Activated CD8-positive, alpha-beta T cell treated with anti-CD3 and anti-CD28 coated beads for 36 hours (primary cell): ENCODE measurements around the gene ZNF644. TPM values are rescaled to one million over a fixed set of nuclear protein-coding genes. Genes with fewer than 3 reads are reported as not detected.
A peak's percentile ranks its signal among the peaks of the same experiment; 100 is the strongest.

Experiments used
- ATAC-seq: fragments of 200-7000 bp; cut with Tn5 transposase; one replicate; pipeline ENCODE4 v1.10.0; 2021; ENCODE audit warnings: mild to moderate bottlenecking, moderate library complexity
- CTCF ChIA-PET: fragments of 350-600 bp; sonication (Branson Sonifier 250); formaldehyde crosslinking; loops from one replicate; lab custom pipeline; 2021; ENCODE audit warnings: antibody characterized with exemption; lab: Charles Lee
- POLR2A ChIA-PET: fragments of 350-600 bp; sonication (Branson Sonifier 250); formaldehyde crosslinking; loops from one replicate; lab custom pipeline; 2021; ENCODE audit warnings: antibody characterized with exemption; lab: Charles Lee
- DNase-seq: peaks from one replicate; pipeline ENCODE4 v3.0.0-alpha.2; 2020
- H3K27ac Mint-ChIP-seq: one replicate; pipeline ENCODE4 v1.8.0; 2021; ENCODE audit warnings: mild to moderate bottlenecking, mixed read lengths
- H3K27me3 Mint-ChIP-seq: one replicate; pipeline ENCODE4 v1.8.0; 2021; ENCODE audit warnings: mixed read lengths
- H3K36me3 Mint-ChIP-seq: one replicate; pipeline ENCODE4 v1.8.0; 2021; ENCODE audit warnings: low read depth, mixed read lengths
- H3K4me1 Mint-ChIP-seq: one replicate; pipeline ENCODE4 v1.8.0; 2021; ENCODE audit warnings: low read depth, mixed read lengths
- H3K4me3 Mint-ChIP-seq: one replicate; pipeline ENCODE4 v1.8.0; 2021; ENCODE audit warnings: mild to moderate bottlenecking, moderate library complexity, mixed read lengths
- H3K9me3 Mint-ChIP-seq: one replicate; pipeline ENCODE4 v1.8.0; 2021; ENCODE audit warnings: mixed read lengths
- CTCF ChIP-seq: fragments of 200-600 bp; IDR thresholded peaks from one replicate; pipeline ENCODE4 v1.8.0; 2022; ENCODE audit warnings: antibody characterized with exemption, mild to moderate bottlenecking
- intact Hi-C: fragments of 100-400 bp; cut with micrococcal nuclease; formaldehyde crosslinking; loops from one replicate; pipeline ENCODE4 v1.10.0; 2022
- total RNA-seq, 2 experiments: library from RNA; stranded (reverse); gene quantifications; one replicate each; pipeline ENCODE4 v1.2.3, GENCODE V29; 2021

The ZNF644 gene
- total RNA-seq, 2 experiments from 2014 or later: 43.4 to 44.9 TPM

DNA sequence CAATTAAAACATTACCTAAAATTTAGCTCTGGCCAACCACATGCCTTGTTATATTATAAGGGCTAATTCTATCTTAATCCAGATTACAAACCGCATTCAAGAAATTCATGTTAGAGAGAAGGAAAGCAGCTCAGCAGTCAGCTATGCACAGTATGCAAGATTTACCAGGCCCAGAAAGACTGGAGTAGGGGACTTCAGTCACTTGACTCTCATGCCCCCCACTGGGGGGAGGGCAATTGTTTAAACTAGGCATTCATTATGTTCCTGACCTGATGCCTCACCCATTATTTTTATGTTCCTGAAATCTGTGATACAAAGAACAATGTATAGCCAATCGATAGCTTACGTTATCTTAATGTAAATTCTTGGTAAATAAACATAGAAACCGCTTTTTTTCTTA, 96.9 kb downstream of the ZNF644 start:
- intact Hi-C loops: no loop called here
- no peak overlapping the region for H3K4me3 Mint-ChIP-seq
- no peak for ATAC-seq
- no peak overlapping the region for H3K27ac Mint-ChIP-seq
- TF ChIP-seq CTCF: no peak
- H3K36me3 Mint-ChIP-seq: peaks cover 33% of the 10 kb centered on the region
- CTCF ChIA-PET: interaction anchor here (1.5 kb wide), 2 partner anchors 11 to 203 kb away, joined by 3 to 4 read pairs; no protein-coding TSS in a partner anchor
- no peaks in the 10 kb centered on the region for H3K27me3 Mint-ChIP-seq
- peaks cover 3% of the 10 kb centered on the region for H3K9me3 Mint-ChIP-seq
- no peak for DNase-seq
- POLR2A ChIA-PET: interaction anchor here (0.6 kb wide), 1 partner anchor 1762 kb away, joined by 4 read pairs; no protein-coding TSS in a partner anchor
- peaks cover 75% of the 10 kb centered on the region for H3K4me1 Mint-ChIP-seq

DNA sequence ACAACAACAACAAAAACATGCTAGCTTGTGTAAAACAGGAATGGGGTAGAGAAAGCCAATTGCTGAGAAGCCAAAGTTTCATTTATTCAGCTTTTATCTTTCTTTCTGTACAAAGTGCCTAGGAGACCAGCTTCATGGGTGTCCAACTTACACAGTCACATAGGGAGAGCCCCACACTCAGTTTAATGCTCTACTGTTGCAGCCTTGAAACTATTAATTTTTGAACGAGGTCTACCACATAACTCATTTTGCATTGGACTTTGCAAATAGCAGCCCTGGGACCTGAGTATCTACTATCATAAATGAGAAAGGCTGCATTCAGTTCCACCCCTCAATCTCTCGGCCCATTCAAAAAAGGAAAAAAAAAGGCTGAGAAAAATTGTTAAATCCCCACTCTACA, 98.8 kb downstream of the ZNF644 start:
- TF ChIP-seq CTCF: no peak
- DNase-seq (no peak), ATAC-seq (no peak)
- H3K4me3 Mint-ChIP-seq: no peak overlapping the region
- no peaks in the 10 kb centered on the region for H3K9me3 Mint-ChIP-seq
- intact Hi-C loops: no loop called here
- H3K27me3 Mint-ChIP-seq: no peaks in the 10 kb centered on the region
- peak overlapping the region; percentile 69 for H3K27ac Mint-ChIP-seq
- ChIA-PET CTCF (no interaction called here), POLR2A (no interaction called here)
- peaks cover 26% of the 10 kb centered on the region for H3K36me3 Mint-ChIP-seq
- peaks cover 83% of the 10 kb centered on the region for H3K4me1 Mint-ChIP-seq

GRCh38 chr1:90922202-90922601, 99.6 kb downstream of the ZNF644 start:
- Mint-ChIP-seq H3K4me1 (peaks cover 78% of the 10 kb centered on the region), H3K27ac (peak overlapping the region; percentile 26), H3K36me3 (peaks cover 29% of the 10 kb centered on the region), H3K9me3 (no peaks in the 10 kb centered on the region), H3K4me3 (no peak overlapping the region), H3K27me3 (no peaks in the 10 kb centered on the region)
- TF ChIP-seq CTCF: no peak
- no peak for ATAC-seq
- POLR2A ChIA-PET: no interaction called here
- intact Hi-C loops: no loop called here
- no peak for DNase-seq
- CTCF ChIA-PET: no interaction called here

- Mint-ChIP-seq H3K27ac (peak overlapping the region; percentile 55), H3K9me3 (no peaks in the 10 kb centered on the region), H3K36me3 (peaks cover 21% of the 10 kb centered on the region), H3K4me3 (no peak overlapping the region), H3K27me3 (no peaks in the 10 kb centered on the region), H3K4me1 (peaks cover 57% of the 10 kb centered on the region)
- peak; percentile 79 for ATAC-seq
- intact Hi-C loops: no loop called here
- DNase-seq: no peak
- POLR2A ChIA-PET: interaction anchor here (0.6 kb wide), 1 partner anchor 101 kb away, joined by 3 read pairs; no protein-coding TSS in a partner anchor
- no peak for TF ChIP-seq CTCF
- CTCF ChIA-PET: interaction anchor here (0.6 kb wide), 1 partner anchor 106 kb away, joined by 3 read pairs; no protein-coding TSS in a partner anchor
These were observed 101.9 kb downstream of the ZNF644 start for GRCh38 chr1:90919900-90920299.

GRCh38 chr1:90919190-90919719, 102.6 kb downstream of the ZNF644 start:
- CTCF ChIA-PET: interaction anchor here (0.6 kb wide), 1 partner anchor 107 kb away, joined by 3 read pairs; no protein-coding TSS in a partner anchor
- intact Hi-C loops: no loop called here
- ATAC-seq (peak; percentile 45), DNase-seq (no peak)
- Mint-ChIP-seq H3K27ac (no peak overlapping the region), H3K4me1 (peaks cover 53% of the 10 kb centered on the region), H3K9me3 (no peaks in the 10 kb centered on the region), H3K27me3 (no peaks in the 10 kb centered on the region), H3K36me3 (peaks cover 23% of the 10 kb centered on the region), H3K4me3 (no peak overlapping the region)
- no peak for TF ChIP-seq CTCF
- POLR2A ChIA-PET: interaction anchor here (0.6 kb wide), 1 partner anchor 102 kb away, joined by 3 read pairs; no protein-coding TSS in a partner anchor
